HG03520 (cell line): Measurements from ENCODE around the gene SPIRE2.

Experiments
- ATAC-seq: cut with Tn5 transposase; IDR thresholded peaks from one replicate; pipeline ENCODE4 v1.9.1; 2021; ENCODE audit warnings: mild to moderate bottlenecking, moderate library complexity; ENCODE audit not compliant: unreplicated experiment

The SPIRE2 gene

DNA sequence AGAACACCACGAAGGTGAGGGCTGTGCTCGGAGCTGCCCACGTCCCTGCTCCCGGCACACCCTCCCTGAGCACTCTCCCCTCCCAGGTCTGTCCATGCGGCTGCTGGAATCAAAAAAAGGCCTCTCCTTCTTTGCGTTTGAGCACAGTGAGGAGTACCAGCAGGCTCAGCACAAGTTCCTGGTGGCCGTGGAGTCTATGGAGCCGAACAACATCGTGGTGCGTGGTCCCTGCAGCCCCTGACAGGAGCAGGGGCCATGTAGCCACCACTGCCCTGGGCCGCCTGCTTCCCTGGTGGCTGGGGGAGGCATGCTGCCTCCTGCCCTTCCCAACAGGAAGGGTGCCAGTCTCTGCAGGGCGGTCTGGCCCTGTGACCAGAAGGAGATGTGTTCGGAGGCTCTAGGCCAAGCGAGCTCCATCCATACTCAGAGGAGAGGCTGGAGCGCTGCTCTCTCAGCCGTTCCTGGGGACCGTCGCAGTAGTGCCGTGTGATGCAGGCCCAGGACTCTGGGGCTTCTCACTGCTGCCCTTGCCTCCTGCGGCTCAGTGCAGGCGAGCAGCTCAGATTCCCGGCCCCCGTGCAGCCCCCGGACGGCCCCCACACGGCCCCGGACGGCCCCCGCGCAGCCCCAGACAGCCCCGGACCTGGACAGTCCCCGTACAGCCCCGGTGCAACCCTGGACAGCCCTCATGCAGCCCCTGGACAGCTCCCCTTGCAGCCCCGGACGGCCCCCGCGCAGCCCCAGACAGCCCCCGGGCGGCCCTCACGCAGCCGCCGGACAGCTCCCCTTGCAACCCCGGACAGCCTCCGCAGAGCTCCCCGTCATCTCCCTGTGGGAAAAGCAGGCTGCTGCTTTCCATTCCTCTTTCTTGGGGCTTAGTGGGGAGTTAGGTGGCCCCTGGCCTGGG lies 65.6 kb downstream of the SPIRE2 start:
- ATAC-seq: no peak

- no peak for ATAC-seq
Observed at GRCh38 chr16:89895482-89896250, 67.4 kb downstream of the SPIRE2 start.

GRCh38 chr16:89897204-89897603 lies 68.9 kb downstream of the SPIRE2 start:
- ATAC-seq: no peak

GRCh38 chr16:89898201-89898967 lies 70.1 kb downstream of the SPIRE2 start:
- ATAC-seq: no peak

- ATAC-seq: no peak
Observed at GRCh38 chr16:89899879-89900481, 71.7 kb downstream of the SPIRE2 start.

DNA sequence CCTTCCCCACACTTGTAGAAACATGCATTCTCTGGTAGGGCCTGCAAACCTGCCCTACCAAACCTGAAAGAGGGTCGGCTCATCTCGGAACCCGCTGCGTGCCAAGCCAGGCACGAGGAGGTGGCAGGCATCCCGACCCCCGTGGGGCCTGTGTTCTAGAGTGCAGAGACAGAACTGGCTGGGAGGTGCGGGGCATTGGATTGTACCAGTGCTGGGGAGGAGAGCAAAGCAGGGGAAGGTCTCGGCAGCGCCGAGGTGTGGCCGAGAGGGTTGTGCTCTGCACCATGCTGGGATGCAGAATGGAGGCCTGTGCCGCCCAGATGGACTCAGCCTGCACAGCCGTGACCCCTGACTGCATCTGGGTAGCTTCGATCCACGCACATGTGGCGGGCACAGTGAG lies 72.6 kb downstream of the SPIRE2 start:
- no peak for ATAC-seq

DNA sequence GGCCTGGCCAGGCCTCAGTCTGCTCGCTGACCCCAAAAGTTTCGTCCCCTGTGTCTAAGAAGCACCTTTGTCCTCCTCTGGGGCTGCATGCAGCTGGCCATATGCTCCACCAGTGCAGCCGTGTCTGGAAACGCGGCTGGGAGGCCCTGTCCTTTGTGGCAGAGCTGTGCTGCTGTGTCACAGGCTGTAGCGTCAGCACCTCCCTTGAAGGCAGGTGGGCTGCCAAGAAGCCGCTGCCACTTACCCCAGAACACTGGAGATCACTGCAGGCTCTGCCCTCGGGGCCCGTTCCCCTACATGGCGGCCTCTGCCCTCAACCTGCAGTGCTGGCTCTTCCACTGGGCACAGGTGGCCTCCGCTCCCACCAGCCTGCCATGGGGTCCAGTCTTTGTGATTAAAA lies 74.7 kb downstream of the SPIRE2 start:
- ATAC-seq: no peak

- no peak for ATAC-seq
Observed at GRCh38 chr16:89903908-89904515, 75.7 kb downstream of the SPIRE2 start.

GRCh38 chr16:89904606-89905510 lies 76.6 kb downstream of the SPIRE2 start:
- no peak for ATAC-seq

GRCh38 chr16:89905511-89906139 lies 77.3 kb downstream of the SPIRE2 start:
- ATAC-seq: no peak

DNA sequence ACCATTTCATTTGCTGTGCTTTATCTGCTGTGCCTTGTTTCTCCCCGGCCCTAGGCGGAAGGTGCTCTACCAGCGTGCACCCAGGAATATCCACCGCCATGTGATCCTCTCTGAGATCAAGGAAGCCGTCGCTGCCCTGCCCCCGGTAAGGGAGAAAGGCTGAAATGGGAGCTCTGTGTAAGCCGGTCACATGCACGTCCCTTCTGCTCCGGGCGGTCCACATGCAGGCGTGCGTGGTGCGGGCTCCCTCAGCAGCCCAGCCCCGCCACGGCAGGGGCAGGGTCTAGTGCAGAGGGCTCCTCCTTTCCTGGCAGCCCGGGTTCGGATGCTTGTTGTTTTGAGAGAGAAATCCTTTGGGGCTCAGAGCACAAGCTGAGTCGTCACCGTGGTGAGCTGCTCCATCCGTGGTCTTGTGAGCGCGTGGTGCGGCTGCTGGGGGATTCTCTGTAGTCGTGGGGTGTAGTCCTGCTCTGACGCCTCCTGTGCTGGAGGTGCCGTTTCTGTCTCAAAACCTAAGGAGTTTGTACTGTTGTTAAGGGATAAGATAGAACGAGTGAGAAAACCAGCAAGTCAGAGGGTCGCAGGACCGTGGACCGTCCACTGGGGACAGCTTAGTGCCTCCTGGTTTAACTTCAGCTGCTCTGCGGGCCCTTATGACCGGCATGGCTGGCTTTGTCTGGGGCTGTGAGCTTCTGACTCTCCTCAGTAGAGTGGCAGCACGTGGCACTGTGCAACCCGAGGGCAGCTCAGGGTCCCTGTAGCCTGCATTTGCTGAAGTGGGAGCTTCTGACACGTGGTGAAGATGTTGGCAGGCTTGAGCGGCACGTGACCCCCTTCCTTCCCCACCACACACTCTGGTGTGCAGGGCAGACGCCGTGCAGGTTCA lies 78.1 kb downstream of the SPIRE2 start:
- ATAC-seq: no peak

DNA sequence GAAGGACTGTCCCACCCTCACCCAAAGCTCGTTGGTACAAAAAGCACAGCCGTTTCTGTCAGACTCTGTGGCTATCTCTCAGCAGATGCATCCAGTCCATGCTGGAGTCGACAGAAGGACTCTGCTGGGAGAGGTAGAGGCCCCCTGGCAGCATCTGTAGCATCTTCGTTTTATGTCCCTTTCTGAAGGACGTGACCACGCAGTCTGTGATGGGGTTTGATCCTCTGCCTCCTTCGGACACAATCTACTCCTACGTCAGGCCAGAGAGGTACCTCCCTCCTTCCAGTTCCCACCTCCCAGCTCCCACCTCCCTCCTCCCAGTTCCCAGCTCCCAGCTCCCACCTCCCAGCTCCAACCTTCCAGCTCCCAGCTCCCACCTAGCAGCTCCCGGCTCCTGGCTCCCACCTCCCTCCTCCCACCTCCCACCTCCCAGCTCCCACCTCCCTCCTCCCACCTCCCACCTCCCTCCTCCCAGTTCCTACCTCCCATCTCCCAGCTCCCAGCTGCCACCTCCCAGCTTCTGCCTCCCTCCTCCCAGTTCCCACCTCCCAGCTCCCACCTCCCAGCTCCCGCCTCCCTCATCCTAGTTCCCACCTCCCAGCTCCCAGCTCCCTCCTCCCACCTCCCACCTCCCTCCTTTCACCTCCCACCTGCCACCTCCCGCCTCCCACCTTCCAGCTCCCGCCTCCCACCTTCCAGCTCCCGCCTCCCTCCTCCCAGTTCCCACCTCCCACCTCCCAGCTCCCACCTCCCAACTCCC lies 79.0 kb downstream of the SPIRE2 start:
- ATAC-seq: no peak

- ATAC-seq: no peak
Observed at GRCh38 chr16:89908236-89908635, 80.0 kb downstream of the SPIRE2 start.

GRCh38 chr16:89909777-89910716 lies 81.8 kb downstream of the SPIRE2 start:
- ATAC-seq: no peak

DNA sequence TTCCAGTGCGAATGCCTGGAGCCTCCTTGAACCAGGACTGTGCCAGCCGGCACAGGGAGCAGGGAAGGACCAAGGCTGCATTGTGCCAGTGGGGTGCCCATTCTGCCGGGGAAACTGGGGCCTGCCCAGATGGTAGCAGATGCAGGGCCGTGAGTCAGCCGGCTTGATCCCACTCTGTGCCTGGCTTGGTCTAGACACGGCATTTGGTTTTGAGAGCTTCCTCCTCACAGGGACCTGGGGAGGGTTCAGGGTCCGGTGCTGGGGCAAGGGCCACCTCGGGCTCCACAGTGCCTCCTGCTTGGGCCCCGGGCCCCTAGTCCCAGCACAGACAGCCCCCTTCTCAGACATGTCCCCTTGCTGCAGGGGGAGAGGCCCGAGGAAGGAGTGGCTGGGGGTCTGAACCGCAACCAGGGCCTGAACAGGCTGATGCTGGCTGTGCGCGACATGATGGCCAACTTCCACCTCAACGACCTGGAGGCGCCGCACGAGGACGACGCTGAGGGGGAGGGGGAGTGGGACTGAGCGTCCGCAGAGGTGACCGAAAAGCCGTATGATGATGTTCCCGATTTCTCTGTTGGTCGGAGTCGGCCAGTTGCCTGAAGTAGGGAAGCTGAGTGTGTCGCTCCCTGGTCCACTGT lies 82.6 kb downstream of the SPIRE2 start:
- ATAC-seq: no peak

DNA sequence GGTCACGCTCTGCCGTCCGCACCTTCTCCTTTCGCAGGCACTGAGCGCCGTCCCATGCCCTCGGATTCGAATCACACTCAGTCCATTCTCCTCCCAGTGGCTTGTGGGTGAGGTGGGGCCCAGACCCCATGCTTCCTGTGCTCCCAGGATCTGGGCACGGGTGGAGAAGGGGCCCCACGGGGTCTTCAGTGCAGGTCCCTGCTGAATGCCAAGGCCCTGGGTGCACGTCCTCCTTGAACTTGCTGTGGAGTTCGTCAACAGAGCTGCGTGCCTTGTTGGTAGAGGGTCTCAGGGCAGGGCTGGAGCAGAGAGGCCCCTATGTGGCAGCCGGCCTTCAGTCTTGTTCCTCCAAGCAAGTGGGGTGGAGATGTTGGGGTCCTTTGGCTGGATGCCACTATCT lies 83.1 kb downstream of the SPIRE2 start:
- ATAC-seq: no peak
